GM18867 (cell line): ENCODE data around the gene SH3BP2.

Experiments
- ATAC-seq: cut with Tn5 transposase; IDR thresholded peaks from one replicate; pipeline ENCODE4 v1.9.1; 2021; ENCODE audit warnings: mild to moderate bottlenecking, moderate library complexity; ENCODE audit not compliant: unreplicated experiment

Gene SH3BP2

GRCh38 chr4:2831611-2832308 lies 38.9 kb downstream of the SH3BP2 start:
- ATAC-seq, result no peak

- ATAC-seq, result peak; percentile 76
Measured at GRCh38 chr4:2832309-2832980, 39.6 kb downstream of the SH3BP2 start.

- ATAC-seq, result peak; percentile 14
Measured at GRCh38 chr4:2832981-2833670, 40.2 kb downstream of the SH3BP2 start.

GRCh38 chr4:2833671-2834000 lies 40.8 kb downstream of the SH3BP2 start:
- no peak for ATAC-seq

GRCh38 chr4:2834001-2834921 lies 41.4 kb downstream of the SH3BP2 start:
- ATAC-seq, result no peak

GRCh38 chr4:2835978-2836377 lies 43.1 kb downstream of the SH3BP2 start:
- no peak for ATAC-seq

GRCh38 chr4:2836391-2836859 lies 43.5 kb downstream of the SH3BP2 start:
- no peak for ATAC-seq

GRCh38 chr4:2837110-2837903 lies 44.4 kb downstream of the SH3BP2 start:
- ATAC-seq, result no peak

- peak; percentile 47 for ATAC-seq
Measured at GRCh38 chr4:2837904-2838496, 45.1 kb downstream of the SH3BP2 start.

GRCh38 chr4:2839060-2839459 lies 46.2 kb downstream of the SH3BP2 start:
- no peak for ATAC-seq

- ATAC-seq, result no peak
Measured at GRCh38 chr4:2842687-2843262, 49.9 kb downstream of the SH3BP2 start.

GRCh38 chr4:2843263-2843940 lies 50.5 kb downstream of the SH3BP2 start, which contains the start of gene ADD1:
TSS of gene ADD1 (plus strand) at chr4:2843844. CDS start at chr4:2875916, 32,072 bp downstream.
- peak; percentile 84 for ATAC-seq

GRCh38 chr4:2843941-2844584 lies 51.2 kb downstream of the SH3BP2 start:
- no peak for ATAC-seq

GRCh38 chr4:2846172-2846571 lies 53.3 kb downstream of the SH3BP2 start:
- ATAC-seq, result no peak

GRCh38 chr4:2847302-2847871 lies 54.5 kb downstream of the SH3BP2 start:
- no peak for ATAC-seq

GRCh38 chr4:2848449-2848848 lies 55.6 kb downstream of the SH3BP2 start:
- no peak for ATAC-seq

- no peak for ATAC-seq
Measured at GRCh38 chr4:2849267-2850152, 56.6 kb downstream of the SH3BP2 start.
